NB4 (cell line): ENCODE results near the gene ORC2.
"Not testable (repeated sequence)": the region's sequence is repeated elsewhere in the genome, so short reads cannot be mapped to it uniquely, and the experiment has no call there.

ENCODE experiments used
- DNase-seq: peaks from one replicate; pipeline ENCODE4 v3.0.0; 2010; ENCODE audit warnings: low read depth
- H3K4me3 ChIP-seq: one replicate; pipeline ENCODE4 v1.5.1; 2011; ENCODE audit warnings: mild to moderate bottlenecking, low read depth, low read length, moderate library complexity
- CTCF ChIP-seq: IDR thresholded peaks from one replicate; pipeline ENCODE4 v1.5.1; 2012; ENCODE audit warnings: low read depth, low read length
- MAX ChIP-seq: IDR thresholded peaks from 2 replicates; pipeline ENCODE4 v1.6.1; 2011; ENCODE audit warnings: low read depth, low read length
- MYC ChIP-seq: IDR thresholded peaks from 2 replicates; pipeline ENCODE4 v1.6.1; 2011; ENCODE audit warnings: low read depth, low read length
- POLR2A ChIP-seq: IDR thresholded peaks from 2 replicates; pipeline ENCODE4 v1.6.1; 2011; ENCODE audit warnings: mild to moderate bottlenecking; ENCODE audit not compliant: insufficient read length; ENCODE audit errors: extremely low read depth

The ORC2 gene

GRCh38 chr2:200901459-200902072, 61.9 kb downstream of the ORC2 start:
- no peak overlapping the region for H3K4me3 ChIP-seq
- TF ChIP-seq MYC (no peak), CTCF (peak; percentile 82), POLR2A (no peak), MAX (peak; percentile 56; the same call in 1 of the 2 replicates)

GRCh38 chr2:200899482-200899881, 64.0 kb downstream of the ORC2 start:
- no peak for DNase-seq
- TF ChIP-seq POLR2A = no peak
- H3K4me3 ChIP-seq = no peak overlapping the region

More at GRCh38 chr2:200901459-200902072, 61.9 kb downstream of the ORC2 start:
- peak; percentile 93 for DNase-seq

- TF ChIP-seq CTCF = peak; percentile 1
- no peak; the same call in none of the 2 replicates for TF ChIP-seq MYC
- peak; percentile 52 for TF ChIP-seq POLR2A
- TF ChIP-seq MAX = peak; percentile 61; the same call in 1 of the 2 replicates
- peak within 1 kb of the TSS; percentile 90 for H3K4me3 ChIP-seq
- DNase-seq = peak; percentile 100
Observed at GRCh38 chr2:200888704-200889625, 74.5 kb downstream of the ORC2 start, which contains the start of the genes NIF3L1 and PPIL3. NIF3L1 (plus strand) TSS chr2:200889371; CDS start chr2:200891944, 2,573 bp downstream. PPIL3 (minus strand) TSS chr2:200889077; CDS start chr2:200887615, 1,462 bp downstream.

- H3K4me3 ChIP-seq, DNase-seq: not testable (repeated sequence)
Observed at GRCh38 chr2:200881715-200882249, 81.7 kb downstream of the ORC2 start.

GRCh38 chr2:200878289-200878880, 85.1 kb downstream of the ORC2 start:
- H3K4me3 ChIP-seq = no peak overlapping the region
- TF ChIP-seq POLR2A (no peak), CTCF (no peak), MAX (no peak), MYC (no peak)
- DNase-seq = no peak

- no peak for TF ChIP-seq MAX
- no peak for TF ChIP-seq POLR2A
- TF ChIP-seq CTCF = no peak
- no peak for TF ChIP-seq MYC
- H3K4me3 ChIP-seq = no peak overlapping the region
- DNase-seq = no peak
Observed at GRCh38 chr2:200877443-200877842, 86.0 kb downstream of the ORC2 start.
